Endodermal cell (in vitro differentiated cells): ENCODE results near the gene DOK1. TPM values are rescaled to one million over a fixed set of nuclear protein-coding genes. Genes with fewer than 3 reads are reported as not detected.

ENCODE experiments used
- DNase-seq: peaks from one replicate; pipeline ENCODE4 v3.0.0-alpha.2; 2017
- H3K27ac ChIP-seq: 2 replicates; pipeline ENCODE4 v1.5.1; 2013; ENCODE audit warnings: mild to moderate bottlenecking, low read depth, low read length, moderate library complexity
- H3K27me3 ChIP-seq: 2 replicates; pipeline ENCODE4 v1.6.1; 2013; ENCODE audit warnings: mild to moderate bottlenecking, low read length, moderate library complexity; ENCODE audit not compliant: insufficient read depth, control insufficient read depth, poor library complexity, severe bottlenecking
- H3K36me3 ChIP-seq: 2 replicates; pipeline ENCODE4 v1.7.0; 2013; ENCODE audit warnings: mild to moderate bottlenecking, low read length, moderate library complexity; ENCODE audit not compliant: control insufficient read depth, insufficient read depth
- H3K4me1 ChIP-seq: one replicate; pipeline ENCODE4 v1.7.0; 2013; ENCODE audit warnings: low read length; ENCODE audit not compliant: control insufficient read depth, insufficient read depth
- H3K4me3 ChIP-seq: 2 replicates; pipeline ENCODE4 v1.5.1; 2013; ENCODE audit warnings: mild to moderate bottlenecking, low read length, moderate library complexity
- H3K9ac ChIP-seq: 2 replicates; pipeline ENCODE4 v1.6.1; 2013; ENCODE audit warnings: mild to moderate bottlenecking, low read length, moderate library complexity; ENCODE audit not compliant: poor library complexity, severe bottlenecking; ENCODE audit errors: extremely low read depth
- H3K9me3 ChIP-seq: 2 replicates; pipeline ENCODE4 v1.6.1; 2013; ENCODE audit warnings: mild to moderate bottlenecking, low read length, moderate library complexity; ENCODE audit not compliant: control insufficient read depth
- H3K27ac Mint-ChIP-seq: 2 replicates; pipeline ENCODE4 v1.8.0; 2020; ENCODE audit warnings: mixed read lengths
- H3K27me3 Mint-ChIP-seq: 2 replicates; pipeline ENCODE4 v1.8.0; 2021; ENCODE audit warnings: mild to moderate bottlenecking, mixed read lengths; ENCODE audit not compliant: insufficient read depth
- H3K36me3 Mint-ChIP-seq: 2 replicates; pipeline ENCODE4 v1.8.0; 2020; ENCODE audit warnings: low read depth, mixed read lengths
- H3K4me1 Mint-ChIP-seq: 2 replicates; pipeline ENCODE4 v1.8.0; 2020; ENCODE audit warnings: mixed read lengths
- H3K4me3 Mint-ChIP-seq: 2 replicates; pipeline ENCODE4 v1.8.0; 2020; ENCODE audit warnings: mild to moderate bottlenecking, moderate library complexity, mixed read lengths
- H3K9me3 Mint-ChIP-seq: 2 replicates; pipeline ENCODE4 v1.8.0; 2020; ENCODE audit warnings: mild to moderate bottlenecking, mixed read lengths
- CTCF ChIP-seq: fragments of 200-600 bp; sonication (generic); conservative IDR thresholded peaks from 2 replicates; pipeline ENCODE4 v1.5.0; 2021; ENCODE audit warnings: antibody characterized with exemption, mild to moderate bottlenecking
- WGBS, 2 experiments: methylation state at CpG; one replicate each; pipeline versions ENCODE4 v1.1.5 to v1.1.7; 2013; ENCODE audit warnings: missing lambda C conversion rate in 2 of 2, mixed read lengths in 1 of 2; ENCODE audit not compliant: insufficient coverage in 1 of 2, insufficient read length in 1 of 2; 5-methylcytosine and 5-hydroxymethylcytosine counted together
- total RNA-seq, 2 donors: library from RNA; stranded (reverse); fragmentation: NEBNext Ultra II Directional in 1 of 2; extraction: Animal tissue kit (Norgen Biotek cat#: 25700) in 1 of 2; gene quantifications; 2 replicates in 1 of 2; 3 replicates in 1 of 2; pipeline ENCODE4 v1.2.1, GENCODE V29; 2021

Gene DOK1
- total RNA-seq, 2 donors from 2014 or later: 12.9 to 15.1 TPM

GRCh38 chr2:74550231-74550630 lies 4.3 kb upstream of the DOK1 start:
- Histone ChIP-seq H3K27ac (no peak overlapping the region), H3K9me3 (no peaks in the 10 kb centered on the region), H3K4me3 (no peak overlapping the region), H3K9ac (no peak overlapping the region), H3K36me3 (no peaks in the 10 kb centered on the region), H3K4me1 (no peaks in the 10 kb centered on the region), H3K27me3 (peaks cover 73% of the 10 kb centered on the region)
- no peak for TF ChIP-seq CTCF
- Mint-ChIP-seq H3K27me3 (peaks cover 75% of the 10 kb centered on the region), H3K4me3 (no peak overlapping the region), H3K36me3 (no peaks in the 10 kb centered on the region), H3K27ac (no peak overlapping the region), H3K4me1 (peaks cover 19% of the 10 kb centered on the region), H3K9me3 (no peaks in the 10 kb centered on the region)
- peak; percentile 44 for DNase-seq
- 90 to 97% methylated on average over 4 to 7 of the region's 7 CpGs for WGBS, 2 experiments

- peak; percentile 8 for DNase-seq
- peaks cover 2% of the 10 kb centered on the region for H3K36me3 Mint-ChIP-seq
Observed at GRCh38 chr2:74551530-74551929, 3.0 kb upstream of the DOK1 start.

GRCh38 chr2:74551942-74552913 lies 2.3 kb upstream of the DOK1 start:
- WGBS, 2 experiments: 91 to 92% methylated on average over 16 to 21 of the region's 21 CpGs
- H3K27ac ChIP-seq: no peak overlapping the region
- Mint-ChIP-seq H3K9me3 (no peaks in the 10 kb centered on the region), H3K4me3 (no peak overlapping the region), H3K27me3 (peaks cover 86% of the 10 kb centered on the region), H3K36me3 (peaks cover 6% of the 10 kb centered on the region), H3K27ac (no peak overlapping the region), H3K4me1 (peaks cover 13% of the 10 kb centered on the region)
- peak; percentile 30 for DNase-seq
- no peaks in the 10 kb centered on the region for H3K4me1 ChIP-seq
- no peak overlapping the region for H3K4me3 ChIP-seq
- H3K36me3 ChIP-seq: no peaks in the 10 kb centered on the region
- TF ChIP-seq CTCF: no peak
- peaks cover 91% of the 10 kb centered on the region for H3K27me3 ChIP-seq
- no peak overlapping the region for H3K9ac ChIP-seq
- H3K9me3 ChIP-seq: no peaks in the 10 kb centered on the region

More at GRCh38 chr2:74551530-74551929, 3.0 kb upstream of the DOK1 start:
- H3K27me3 Mint-ChIP-seq: peaks cover 81% of the 10 kb centered on the region
- peaks cover 13% of the 10 kb centered on the region for H3K4me1 Mint-ChIP-seq
- no peak overlapping the region for H3K4me3 Mint-ChIP-seq
- Histone ChIP-seq H3K9ac (no peak overlapping the region), H3K9me3 (no peaks in the 10 kb centered on the region), H3K27me3 (peaks cover 86% of the 10 kb centered on the region), H3K36me3 (no peaks in the 10 kb centered on the region), H3K27ac (no peak overlapping the region), H3K4me3 (no peak overlapping the region), H3K4me1 (no peaks in the 10 kb centered on the region)
- no peak for TF ChIP-seq CTCF
- no peak overlapping the region for H3K27ac Mint-ChIP-seq
- no peaks in the 10 kb centered on the region for H3K9me3 Mint-ChIP-seq
